HEK293 (cell line): Measurements from ENCODE around the gene SLC26A6.

Experiments
- BCL11A ChIP-seq: fragments of 450-650 bp; formaldehyde crosslinking; IDR thresholded peaks from 2 replicates; pipeline ENCODE4 v1.5.1; 2016; ENCODE audit warnings: low read depth, missing biosample characterization, missing genetic modification characterization
- HOXD13 ChIP-seq: sonication (generic); formaldehyde crosslinking; IDR thresholded peaks from 2 replicates; pipeline ENCODE4 v1.8.0; 2022; ENCODE audit warnings: missing genetic modification reagents, borderline replicate concordance
- KLF16 ChIP-seq: fragments of 450-650 bp; formaldehyde crosslinking; IDR thresholded peaks from 2 replicates; pipeline ENCODE4 v1.5.1; 2017; ENCODE audit warnings: missing biosample characterization, missing genetic modification characterization
- KLF9 ChIP-seq: fragments of 450-650 bp; formaldehyde crosslinking; IDR thresholded peaks from 2 replicates; pipeline ENCODE4 v1.5.1; 2016; ENCODE audit warnings: missing biosample characterization, missing genetic modification characterization, low read depth
- RBAK ChIP-seq: fragments of 450-650 bp; formaldehyde crosslinking; IDR thresholded peaks from 2 replicates; pipeline ENCODE4 v1.5.1; 2016; ENCODE audit warnings: missing biosample characterization, missing genetic modification characterization
- TCF7L2 ChIP-seq: IDR thresholded peaks from 2 replicates; pipeline ENCODE4 v1.6.1; 2011; ENCODE audit warnings: low read depth, mild to moderate bottlenecking, inconsistent platforms, low read length, moderate library complexity, borderline replicate concordance
- ZBTB7A ChIP-seq: fragments of 450-650 bp; formaldehyde crosslinking; IDR thresholded peaks from 2 replicates; pipeline ENCODE4 v1.5.1; 2016; ENCODE audit warnings: low read depth, missing biosample characterization, missing genetic modification characterization
- ZFP37 ChIP-seq: fragments of 450-650 bp; formaldehyde crosslinking; IDR thresholded peaks from 2 replicates; pipeline ENCODE4 v1.5.1; 2016; ENCODE audit warnings: missing biosample characterization, missing genetic modification characterization
- ZFP41 ChIP-seq: fragments of 450-650 bp; formaldehyde crosslinking; IDR thresholded peaks from 2 replicates; pipeline ENCODE4 v1.5.1; 2016; ENCODE audit warnings: missing biosample characterization, missing genetic modification characterization, borderline replicate concordance
- ZNF16 ChIP-seq: fragments of 450-650 bp; formaldehyde crosslinking; IDR thresholded peaks from 2 replicates; pipeline ENCODE4 v1.5.1; 2016; ENCODE audit warnings: low read depth, missing biosample characterization, missing genetic modification characterization
- ZNF184 ChIP-seq: fragments of 450-650 bp; IDR thresholded peaks from 2 replicates; pipeline ENCODE4 v1.5.1; 2018; ENCODE audit warnings: missing biosample characterization, mild to moderate bottlenecking, missing genetic modification characterization
- ZNF202 ChIP-seq: fragments of 450-650 bp; formaldehyde crosslinking; IDR thresholded peaks from 2 replicates; pipeline ENCODE4 v1.5.1; 2016; ENCODE audit warnings: missing biosample characterization, missing genetic modification characterization, borderline replicate concordance
- ZNF266 ChIP-seq: fragments of 450-650 bp; formaldehyde crosslinking; IDR thresholded peaks from 2 replicates; pipeline ENCODE4 v1.5.1; 2016; ENCODE audit warnings: missing biosample characterization, missing genetic modification characterization, low read depth
- ZNF324 ChIP-seq: fragments of 450-650 bp; formaldehyde crosslinking; IDR thresholded peaks from 2 replicates; pipeline ENCODE4 v1.5.1; 2016; ENCODE audit warnings: missing biosample characterization, missing genetic modification characterization
- ZNF366 ChIP-seq: fragments of 450-650 bp; formaldehyde crosslinking; conservative IDR thresholded peaks from 2 replicates; pipeline ENCODE4 v1.5.1; 2016; ENCODE audit warnings: missing biosample characterization, missing genetic modification characterization
- ZNF416 ChIP-seq: fragments of 450-650 bp; formaldehyde crosslinking; IDR thresholded peaks from 2 replicates; pipeline ENCODE4 v1.5.1; 2016; ENCODE audit warnings: missing biosample characterization, missing genetic modification characterization
- ZNF514 ChIP-seq: fragments of 450-650 bp; formaldehyde crosslinking; IDR thresholded peaks from 2 replicates; pipeline ENCODE4 v1.5.1; 2016; ENCODE audit warnings: missing biosample characterization, missing genetic modification characterization
- ZNF596 ChIP-seq: fragments of 450-650 bp; IDR thresholded peaks from 2 replicates; pipeline ENCODE4 v1.5.0; 2018; ENCODE audit warnings: missing biosample characterization, mild to moderate bottlenecking, missing genetic modification characterization, moderate library complexity
- ZNF626 ChIP-seq: fragments of 450-650 bp; sonication (Bioruptor Pico); formaldehyde crosslinking; IDR thresholded peaks from 2 replicates; pipeline ENCODE4 v1.5.1; 2018; ENCODE audit warnings: missing biosample characterization, missing genetic modification characterization, inconsistent platforms
- ZNF670 ChIP-seq: fragments of 450-650 bp; formaldehyde crosslinking; IDR thresholded peaks from 2 replicates; pipeline ENCODE4 v1.5.1; 2016; ENCODE audit warnings: missing biosample characterization, missing genetic modification characterization, low read depth
- ZNF785 ChIP-seq: fragments of 450-650 bp; formaldehyde crosslinking; IDR thresholded peaks from 2 replicates; pipeline ENCODE4 v1.5.1; 2016; ENCODE audit warnings: missing biosample characterization, missing genetic modification characterization
- ZNF830 ChIP-seq: fragments of 450-650 bp; IDR thresholded peaks from 2 replicates; pipeline ENCODE4 v1.5.0; 2018; ENCODE audit warnings: missing biosample characterization, missing genetic modification characterization, low read depth, mild to moderate bottlenecking, moderate library complexity
- ZSCAN16 ChIP-seq: fragments of 450-650 bp; formaldehyde crosslinking; IDR thresholded peaks from 2 replicates; pipeline ENCODE4 v1.5.1; 2016; ENCODE audit warnings: missing biosample characterization, missing genetic modification characterization
- TF ChIP-seq, protein P1 (sequence below): fragments of 450-650 bp; formaldehyde crosslinking; IDR thresholded peaks from 2 replicates; pipeline ENCODE4 v1.5.1; 2016; ENCODE audit warnings: missing biosample characterization, missing genetic modification characterization
- TF ChIP-seq, protein P2 (sequence below): fragments of 450-650 bp; formaldehyde crosslinking; IDR thresholded peaks from 2 replicates; pipeline ENCODE4 v1.5.1; 2016; ENCODE audit warnings: missing biosample characterization, missing genetic modification characterization
- TF ChIP-seq, protein P3 (sequence below): fragments of 450-650 bp; formaldehyde crosslinking; IDR thresholded peaks from 2 replicates; pipeline ENCODE4 v1.5.1; 2016; ENCODE audit warnings: missing biosample characterization, missing genetic modification characterization
- TF ChIP-seq, protein P4 (sequence below): fragments of 450-650 bp; formaldehyde crosslinking; IDR thresholded peaks from 2 replicates; pipeline ENCODE4 v1.5.1; 2016; ENCODE audit warnings: missing biosample characterization, missing genetic modification characterization, borderline replicate concordance
- TF ChIP-seq, protein P5 (sequence below): sonication (generic); formaldehyde crosslinking; IDR thresholded peaks from 2 replicates; pipeline ENCODE4 v1.8.1; 2022; ENCODE audit warnings: mild to moderate bottlenecking, moderate library complexity, missing genetic modification reagents
- TF ChIP-seq, protein P6 (sequence below): fragments of 450-650 bp; IDR thresholded peaks from 2 replicates; pipeline ENCODE4 v1.5.1; 2018; ENCODE audit warnings: missing biosample characterization, missing genetic modification characterization

Gene SLC26A6

DNA sequence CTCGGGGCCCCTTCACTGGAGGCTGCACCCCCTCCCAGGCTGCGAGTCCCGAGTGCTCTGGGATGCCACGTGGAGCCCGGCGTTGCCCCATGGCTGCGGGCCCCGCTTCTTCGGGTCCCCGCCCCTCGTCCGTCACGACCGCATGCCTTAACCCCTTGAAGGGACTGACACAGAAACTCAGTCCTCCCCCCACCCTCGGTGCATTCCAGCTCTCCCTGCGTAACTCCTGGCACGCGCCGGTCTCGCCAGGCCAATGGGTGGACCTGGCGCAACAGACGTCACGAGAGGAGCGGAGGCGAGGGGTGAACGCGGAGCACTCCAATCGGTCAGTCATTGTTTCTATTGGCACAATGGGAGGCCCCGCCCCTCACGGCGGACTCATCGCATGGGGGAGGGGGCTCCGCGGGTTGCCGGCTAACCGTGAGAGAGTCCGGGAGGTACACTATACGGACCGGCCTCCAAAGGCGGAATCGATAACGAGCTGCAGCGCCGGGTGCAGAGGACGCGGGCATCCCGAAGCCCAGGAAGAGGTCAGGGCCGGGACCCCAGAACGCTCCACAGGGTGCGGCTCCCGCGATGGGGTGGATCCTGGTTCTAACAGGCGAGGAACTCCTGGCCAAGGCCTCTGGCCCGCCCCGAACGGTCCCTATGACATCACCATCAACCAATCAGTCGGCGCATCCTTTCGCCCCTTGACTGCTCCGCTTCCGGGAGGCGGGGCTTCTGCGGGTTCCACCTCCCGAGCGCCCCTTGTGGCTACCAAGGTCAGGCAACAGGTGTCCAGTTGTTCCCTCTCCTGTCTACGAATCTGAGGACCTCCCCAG is 28.4 kb upstream of the SLC26A6 start (continued):
- TF ChIP-seq BCL11A (peak; percentile 97), ZSCAN16 (no peak), KLF16 (tag by site-specific recombination) (peak; percentile 53), RBAK (tag by site-specific recombination) (no peak), ZNF16 (tag by site-specific recombination) (no peak), ZFP41 (tag by site-specific recombination) (no peak), HOXD13 (CRISPR knock-in tag) (no peak), TCF7L2 (no peak), ZNF626 (tag by site-specific recombination) (no peak), ZNF184 (tag by site-specific recombination) (no peak; the same call in 1 of the 2 replicates), ZBTB7A (tag by site-specific recombination) (0 out of 2 replicates have a peak, but pooled peaks have one; percentile 16), ZNF596 (tag by site-specific recombination) (no peak), ZFP37 (peak; percentile 45; the same call in 1 of the 2 replicates), ZNF830 (no peak), ZNF324 (tag by site-specific recombination) (0 out of 2 replicates have a peak, but pooled peaks have one; percentile 23), ZNF416 (tag by site-specific recombination) (no peak), ZNF202 (tag by site-specific recombination) (no peak), ZNF670 (tag by site-specific recombination) (no peak), ZNF266 (no peak), ZNF366 (no peak), KLF9 (tag by site-specific recombination) (peak; percentile 73), ZNF514 (no peak), ZNF785 (tag by site-specific recombination) (no peak)
- TF ChIP-seq, protein P1, sequence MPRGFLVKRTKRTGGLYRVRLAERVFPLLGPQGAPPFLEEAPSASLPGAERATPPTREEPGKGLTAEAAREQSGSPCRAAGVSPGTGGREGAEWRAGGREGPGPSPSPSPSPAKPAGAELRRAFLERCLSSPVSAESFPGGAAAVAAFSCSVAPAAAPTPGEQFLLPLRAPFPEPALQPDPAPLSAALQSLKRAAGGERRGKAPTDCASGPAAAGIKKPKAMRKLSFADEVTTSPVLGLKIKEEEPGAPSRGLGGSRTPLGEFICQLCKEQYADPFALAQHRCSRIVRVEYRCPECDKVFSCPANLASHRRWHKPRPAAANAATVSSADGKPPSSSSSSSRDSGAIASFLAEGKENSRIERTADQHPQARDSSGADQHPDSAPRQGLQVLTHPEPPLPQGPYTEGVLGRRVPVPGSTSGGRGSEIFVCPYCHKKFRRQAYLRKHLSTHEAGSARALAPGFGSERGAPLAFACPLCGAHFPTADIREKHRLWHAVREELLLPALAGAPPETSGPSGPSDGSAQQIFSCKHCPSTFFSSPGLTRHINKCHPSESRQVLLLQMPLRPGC, result peak; percentile 90
- TF ChIP-seq, protein P2, sequence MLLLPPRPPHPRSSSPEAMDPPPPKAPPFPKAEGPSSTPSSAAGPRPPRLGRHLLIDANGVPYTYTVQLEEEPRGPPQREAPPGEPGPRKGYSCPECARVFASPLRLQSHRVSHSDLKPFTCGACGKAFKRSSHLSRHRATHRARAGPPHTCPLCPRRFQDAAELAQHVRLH (tag by site-specific recombination), result no peak
- TF ChIP-seq, protein P3, sequence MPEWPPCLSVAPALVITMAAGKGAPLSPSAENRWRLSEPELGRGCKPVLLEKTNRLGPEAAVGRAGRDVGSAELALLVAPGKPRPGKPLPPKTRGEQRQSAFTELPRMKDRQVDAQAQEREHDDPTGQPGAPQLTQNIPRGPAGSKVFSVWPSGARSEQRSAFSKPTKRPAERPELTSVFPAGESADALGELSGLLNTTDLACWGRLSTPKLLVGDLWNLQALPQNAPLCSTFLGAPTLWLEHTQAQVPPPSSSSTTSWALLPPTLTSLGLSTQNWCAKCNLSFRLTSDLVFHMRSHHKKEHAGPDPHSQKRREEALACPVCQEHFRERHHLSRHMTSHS (tag by site-specific recombination), result no peak
- TF ChIP-seq, protein P4, sequence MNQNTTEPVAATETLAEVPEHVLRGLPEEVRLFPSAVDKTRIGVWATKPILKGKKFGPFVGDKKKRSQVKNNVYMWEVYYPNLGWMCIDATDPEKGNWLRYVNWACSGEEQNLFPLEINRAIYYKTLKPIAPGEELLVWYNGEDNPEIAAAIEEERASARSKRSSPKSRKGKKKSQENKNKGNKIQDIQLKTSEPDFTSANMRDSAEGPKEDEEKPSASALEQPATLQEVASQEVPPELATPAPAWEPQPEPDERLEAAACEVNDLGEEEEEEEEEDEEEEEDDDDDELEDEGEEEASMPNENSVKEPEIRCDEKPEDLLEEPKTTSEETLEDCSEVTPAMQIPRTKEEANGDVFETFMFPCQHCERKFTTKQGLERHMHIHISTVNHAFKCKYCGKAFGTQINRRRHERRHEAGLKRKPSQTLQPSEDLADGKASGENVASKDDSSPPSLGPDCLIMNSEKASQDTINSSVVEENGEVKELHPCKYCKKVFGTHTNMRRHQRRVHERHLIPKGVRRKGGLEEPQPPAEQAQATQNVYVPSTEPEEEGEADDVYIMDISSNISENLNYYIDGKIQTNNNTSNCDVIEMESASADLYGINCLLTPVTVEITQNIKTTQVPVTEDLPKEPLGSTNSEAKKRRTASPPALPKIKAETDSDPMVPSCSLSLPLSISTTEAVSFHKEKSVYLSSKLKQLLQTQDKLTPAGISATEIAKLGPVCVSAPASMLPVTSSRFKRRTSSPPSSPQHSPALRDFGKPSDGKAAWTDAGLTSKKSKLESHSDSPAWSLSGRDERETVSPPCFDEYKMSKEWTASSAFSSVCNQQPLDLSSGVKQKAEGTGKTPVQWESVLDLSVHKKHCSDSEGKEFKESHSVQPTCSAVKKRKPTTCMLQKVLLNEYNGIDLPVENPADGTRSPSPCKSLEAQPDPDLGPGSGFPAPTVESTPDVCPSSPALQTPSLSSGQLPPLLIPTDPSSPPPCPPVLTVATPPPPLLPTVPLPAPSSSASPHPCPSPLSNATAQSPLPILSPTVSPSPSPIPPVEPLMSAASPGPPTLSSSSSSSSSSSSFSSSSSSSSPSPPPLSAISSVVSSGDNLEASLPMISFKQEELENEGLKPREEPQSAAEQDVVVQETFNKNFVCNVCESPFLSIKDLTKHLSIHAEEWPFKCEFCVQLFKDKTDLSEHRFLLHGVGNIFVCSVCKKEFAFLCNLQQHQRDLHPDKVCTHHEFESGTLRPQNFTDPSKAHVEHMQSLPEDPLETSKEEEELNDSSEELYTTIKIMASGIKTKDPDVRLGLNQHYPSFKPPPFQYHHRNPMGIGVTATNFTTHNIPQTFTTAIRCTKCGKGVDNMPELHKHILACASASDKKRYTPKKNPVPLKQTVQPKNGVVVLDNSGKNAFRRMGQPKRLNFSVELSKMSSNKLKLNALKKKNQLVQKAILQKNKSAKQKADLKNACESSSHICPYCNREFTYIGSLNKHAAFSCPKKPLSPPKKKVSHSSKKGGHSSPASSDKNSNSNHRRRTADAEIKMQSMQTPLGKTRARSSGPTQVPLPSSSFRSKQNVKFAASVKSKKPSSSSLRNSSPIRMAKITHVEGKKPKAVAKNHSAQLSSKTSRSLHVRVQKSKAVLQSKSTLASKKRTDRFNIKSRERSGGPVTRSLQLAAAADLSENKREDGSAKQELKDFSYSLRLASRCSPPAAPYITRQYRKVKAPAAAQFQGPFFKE (tag by site-specific recombination), result no peak
- TF ChIP-seq, protein P5, sequence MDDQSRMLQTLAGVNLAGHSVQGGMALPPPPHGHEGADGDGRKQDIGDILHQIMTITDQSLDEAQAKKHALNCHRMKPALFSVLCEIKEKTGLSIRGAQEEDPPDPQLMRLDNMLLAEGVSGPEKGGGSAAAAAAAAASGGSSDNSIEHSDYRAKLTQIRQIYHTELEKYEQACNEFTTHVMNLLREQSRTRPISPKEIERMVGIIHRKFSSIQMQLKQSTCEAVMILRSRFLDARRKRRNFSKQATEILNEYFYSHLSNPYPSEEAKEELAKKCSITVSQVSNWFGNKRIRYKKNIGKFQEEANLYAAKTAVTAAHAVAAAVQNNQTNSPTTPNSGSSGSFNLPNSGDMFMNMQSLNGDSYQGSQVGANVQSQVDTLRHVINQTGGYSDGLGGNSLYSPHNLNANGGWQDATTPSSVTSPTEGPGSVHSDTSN (CRISPR knock-in tag), result no peak
- TF ChIP-seq, protein P6, sequence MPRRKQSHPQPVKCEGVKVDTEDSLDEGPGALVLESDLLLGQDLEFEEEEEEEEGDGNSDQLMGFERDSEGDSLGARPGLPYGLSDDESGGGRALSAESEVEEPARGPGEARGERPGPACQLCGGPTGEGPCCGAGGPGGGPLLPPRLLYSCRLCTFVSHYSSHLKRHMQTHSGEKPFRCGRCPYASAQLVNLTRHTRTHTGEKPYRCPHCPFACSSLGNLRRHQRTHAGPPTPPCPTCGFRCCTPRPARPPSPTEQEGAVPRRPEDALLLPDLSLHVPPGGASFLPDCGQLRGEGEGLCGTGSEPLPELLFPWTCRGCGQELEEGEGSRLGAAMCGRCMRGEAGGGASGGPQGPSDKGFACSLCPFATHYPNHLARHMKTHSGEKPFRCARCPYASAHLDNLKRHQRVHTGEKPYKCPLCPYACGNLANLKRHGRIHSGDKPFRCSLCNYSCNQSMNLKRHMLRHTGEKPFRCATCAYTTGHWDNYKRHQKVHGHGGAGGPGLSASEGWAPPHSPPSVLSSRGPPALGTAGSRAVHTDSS (tag by site-specific recombination), result no peak
